HG02884 (cell line): ENCODE data around the gene TECR.
"Not testable (repeated sequence)": the region's sequence is repeated elsewhere in the genome, so short reads cannot be mapped to it uniquely, and the experiment has no call there.

ENCODE experiments used
- ATAC-seq: cut with Tn5 transposase; IDR thresholded peaks from one replicate; pipeline ENCODE4 v1.9.1; 2021; ENCODE audit warnings: mild to moderate bottlenecking, moderate library complexity; ENCODE audit not compliant: unreplicated experiment

Gene TECR

DNA sequence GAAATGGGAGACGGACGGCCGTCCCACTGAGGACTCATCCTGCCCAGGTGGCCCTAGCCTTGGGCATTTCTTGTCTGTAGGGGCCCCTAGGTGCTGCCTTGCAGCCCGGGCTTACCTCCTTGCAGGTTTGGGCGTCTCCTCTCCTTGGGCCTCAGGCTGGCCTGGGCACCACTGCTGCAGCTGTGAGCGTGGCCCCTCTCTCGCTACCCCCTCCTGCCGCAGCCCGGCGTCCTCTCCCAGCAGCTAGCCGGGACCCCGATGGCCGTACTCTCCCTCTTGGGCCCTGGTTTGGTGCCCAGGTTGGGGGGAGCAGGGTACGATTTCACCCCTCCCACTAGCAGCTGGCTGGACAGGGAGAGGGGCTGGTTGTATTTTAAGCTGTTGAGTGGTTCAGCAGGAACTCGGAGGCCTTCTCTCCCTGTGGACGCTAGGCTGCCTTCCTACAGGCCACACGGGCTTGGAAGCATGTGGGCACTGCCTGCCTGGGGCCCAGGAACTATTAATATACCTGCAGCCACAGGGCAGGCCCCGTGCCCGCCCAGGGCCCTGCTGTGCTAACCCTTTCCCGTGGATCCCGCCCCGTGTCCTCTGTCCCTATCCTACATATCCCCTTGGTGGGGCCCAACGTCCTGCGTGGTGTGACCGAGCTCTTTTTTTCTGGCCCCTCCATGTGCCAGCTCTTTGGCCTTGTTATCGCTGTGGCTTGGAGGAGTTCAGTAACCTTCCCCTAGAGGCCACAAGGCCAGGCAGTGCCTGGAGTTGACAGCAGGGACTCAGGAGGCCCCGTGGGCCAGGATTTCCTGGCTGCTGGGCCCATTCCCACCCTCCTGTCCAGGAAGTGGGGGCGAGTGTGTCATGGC lies 30.8 kb downstream of the TECR start:
- no peak for ATAC-seq

DNA sequence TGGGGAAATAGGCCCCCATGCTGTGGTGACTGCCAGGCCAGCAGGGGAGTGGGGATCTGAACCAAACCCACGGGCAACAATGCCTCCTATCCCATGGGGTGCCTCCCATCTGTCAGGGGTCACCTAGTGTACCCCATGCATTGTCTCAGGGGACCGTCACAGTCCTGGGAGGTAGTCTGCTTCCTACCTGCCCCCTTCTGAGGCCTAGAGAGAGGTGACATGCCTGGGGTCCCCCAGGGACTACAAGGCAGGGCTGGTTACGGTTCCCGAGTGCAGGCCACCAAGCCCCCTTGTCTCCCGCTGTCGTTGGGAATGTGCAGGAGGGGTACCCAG lies 31.3 kb downstream of the TECR start:
- no peak for ATAC-seq

DNA sequence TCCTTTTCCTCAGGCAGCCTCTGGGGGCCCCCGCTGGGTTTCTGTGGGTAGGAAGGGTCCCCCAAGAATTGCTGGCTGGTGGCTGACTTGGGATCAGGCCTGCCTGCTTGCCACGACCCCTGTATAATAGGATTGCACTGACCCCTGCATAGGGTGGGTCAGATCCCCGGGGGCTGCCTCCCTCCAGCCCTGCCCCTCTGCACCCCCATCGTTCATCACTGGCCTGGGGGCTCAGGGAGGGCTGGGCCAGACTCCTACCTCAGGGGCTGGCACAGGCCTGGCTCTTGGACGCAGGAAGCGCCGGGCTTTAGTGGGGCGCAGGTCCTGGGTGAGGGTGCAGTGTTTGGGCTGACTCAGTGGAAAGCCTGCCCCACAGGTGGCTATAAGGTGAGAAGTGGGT lies 31.9 kb downstream of the TECR start:
- no peak for ATAC-seq

DNA sequence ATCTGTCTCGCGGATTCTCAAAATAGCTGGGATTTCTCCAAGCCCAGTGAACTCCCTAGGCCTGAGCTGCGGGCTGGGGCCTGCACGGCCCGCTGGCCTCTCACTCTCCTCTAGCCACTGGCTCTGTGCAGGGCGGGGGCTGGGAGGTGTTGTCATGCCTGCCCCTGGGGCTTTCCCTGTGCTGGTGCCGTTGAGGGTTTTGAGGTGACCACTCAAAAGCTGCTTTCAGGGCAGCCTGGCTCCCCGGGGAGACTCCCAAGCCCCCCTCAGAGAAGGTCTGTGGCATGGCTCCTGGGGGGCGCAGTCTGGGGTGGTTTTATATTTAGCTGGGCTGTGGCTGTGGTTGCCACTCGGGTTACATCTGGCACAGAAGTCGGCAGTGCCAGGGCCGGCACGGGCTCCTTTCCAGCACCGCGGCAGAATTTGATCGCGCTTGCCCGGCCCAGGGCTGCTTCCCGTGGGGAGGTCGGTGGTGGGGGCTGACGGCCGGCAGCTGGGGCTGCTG lies 32.5 kb downstream of the TECR start:
- no peak for ATAC-seq

GRCh38 chr19:14562660-14563589 lies 33.5 kb downstream of the TECR start:
- no peak for ATAC-seq

- ATAC-seq: no peak
Observed at GRCh38 chr19:14563590-14563926, 34.2 kb downstream of the TECR start.

- ATAC-seq: no peak
Observed at GRCh38 chr19:14563989-14564651, 34.7 kb downstream of the TECR start.

DNA sequence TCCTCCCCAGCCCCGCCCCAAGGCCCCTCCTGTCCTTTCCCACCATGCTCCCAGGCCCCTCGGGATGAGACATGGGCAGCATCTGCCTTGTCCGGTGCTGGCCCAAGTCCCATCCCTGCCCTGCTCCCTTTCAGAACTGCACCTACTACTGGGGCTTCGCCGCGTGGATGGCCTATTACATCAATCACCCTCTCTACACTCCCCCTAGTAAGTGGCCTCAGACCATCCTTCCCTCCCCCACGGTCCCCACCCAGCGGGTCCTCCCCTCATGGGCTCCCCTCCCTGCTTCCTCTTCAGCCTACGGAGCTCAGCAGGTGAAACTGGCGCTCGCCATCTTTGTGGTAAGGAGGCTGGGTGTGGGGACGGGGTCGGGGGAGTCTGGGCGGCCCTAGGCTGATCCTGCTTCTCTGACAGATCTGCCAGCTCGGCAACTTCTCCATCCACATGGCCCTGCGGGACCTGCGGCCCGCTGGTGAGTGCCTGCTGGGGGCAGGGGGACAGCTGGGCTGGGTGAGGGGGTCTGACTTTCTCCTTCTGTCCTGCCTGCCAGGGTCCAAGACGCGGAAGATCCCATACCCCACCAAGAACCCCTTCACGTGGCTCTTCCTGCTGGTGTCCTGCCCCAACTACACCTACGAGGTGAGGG lies 35.4 kb downstream of the TECR start:
- not testable (repeated sequence) for ATAC-seq

- ATAC-seq: no peak
Observed at GRCh38 chr19:14565298-14565679, 35.9 kb downstream of the TECR start.

GRCh38 chr19:14565765-14566711 lies 36.6 kb downstream of the TECR start:
- no peak for ATAC-seq

DNA sequence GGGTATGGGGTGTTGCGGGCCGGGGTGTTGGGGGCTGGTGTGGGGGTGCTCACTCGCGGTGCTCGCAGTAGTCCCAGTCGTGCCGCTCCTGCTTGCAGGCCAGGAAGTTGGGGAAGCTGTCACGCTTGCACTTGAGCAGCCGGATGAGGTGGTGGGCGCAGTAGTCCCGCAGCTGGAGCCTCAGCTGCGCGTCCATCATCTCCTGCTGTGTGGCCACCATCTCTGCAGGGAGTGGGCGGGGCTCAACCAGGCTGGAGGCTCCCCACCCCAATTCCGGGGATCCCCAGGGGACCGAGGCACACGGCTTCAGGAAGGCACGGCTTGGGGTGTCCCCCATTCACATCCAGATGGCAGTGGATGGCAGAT lies 37.3 kb downstream of the TECR start:
- no peak for ATAC-seq

DNA sequence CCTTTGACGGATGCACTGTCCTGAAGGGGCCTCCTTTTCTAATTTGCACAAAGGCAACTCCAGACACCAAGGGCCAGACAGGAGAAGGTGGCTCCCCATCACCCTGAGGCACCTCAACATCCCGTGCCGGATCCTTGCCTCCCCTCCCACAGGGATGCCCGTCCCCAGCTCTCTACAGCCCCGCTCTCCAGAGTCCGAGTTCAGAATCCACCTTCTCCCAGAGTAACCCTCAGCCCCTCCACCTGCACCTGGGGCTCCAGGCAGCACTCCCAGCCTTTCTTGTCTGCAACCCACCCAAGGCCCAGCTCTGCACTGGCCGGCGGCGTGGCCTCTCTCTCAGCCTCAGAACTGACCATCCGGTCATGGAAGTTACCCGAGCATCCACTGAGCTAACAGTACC lies 37.7 kb downstream of the TECR start:
- ATAC-seq: no peak

DNA sequence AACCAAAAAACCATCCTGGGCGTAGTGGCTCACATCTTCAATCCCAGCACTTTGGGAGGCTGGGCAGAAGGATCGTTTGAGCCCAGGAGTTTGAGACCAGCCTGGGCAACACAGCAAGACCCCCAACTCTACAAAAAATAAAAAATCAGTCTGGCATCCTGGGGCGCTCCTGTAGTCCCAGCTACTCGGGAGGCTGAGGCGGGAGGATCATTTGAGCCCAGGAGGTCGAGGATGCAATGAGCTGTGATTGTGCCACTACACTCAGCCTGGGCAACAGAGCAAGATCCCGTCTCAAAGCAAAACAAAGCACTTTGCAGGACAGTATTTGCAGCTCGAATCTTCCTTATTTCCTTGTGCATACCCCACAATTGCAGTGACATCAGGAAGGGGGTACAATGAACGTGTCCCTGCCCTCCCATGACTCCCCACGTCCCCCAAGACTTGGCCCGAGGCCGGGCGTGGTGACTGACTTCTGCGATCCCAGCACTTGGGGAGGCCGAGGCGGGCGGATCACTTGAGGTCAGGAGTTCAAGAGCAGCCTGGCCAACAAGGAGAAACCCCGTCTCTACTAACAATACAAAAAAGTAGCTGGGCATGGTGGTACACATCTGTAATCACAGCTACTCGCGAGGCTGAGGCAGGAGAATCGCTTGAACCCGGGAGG lies 41.6 kb downstream of the TECR start:
- ATAC-seq: no peak

- peak; percentile 82 for ATAC-seq
Observed at GRCh38 chr19:14571695-14572490, 42.5 kb downstream of the TECR start, which contains the start of gene NDUFB7. NDUFB7 (minus strand) TSS chr19:14572066; CDS start chr19:14572000, 66 bp downstream.

GRCh38 chr19:14575428-14575980 lies 46.1 kb downstream of the TECR start:
- no peak for ATAC-seq

DNA sequence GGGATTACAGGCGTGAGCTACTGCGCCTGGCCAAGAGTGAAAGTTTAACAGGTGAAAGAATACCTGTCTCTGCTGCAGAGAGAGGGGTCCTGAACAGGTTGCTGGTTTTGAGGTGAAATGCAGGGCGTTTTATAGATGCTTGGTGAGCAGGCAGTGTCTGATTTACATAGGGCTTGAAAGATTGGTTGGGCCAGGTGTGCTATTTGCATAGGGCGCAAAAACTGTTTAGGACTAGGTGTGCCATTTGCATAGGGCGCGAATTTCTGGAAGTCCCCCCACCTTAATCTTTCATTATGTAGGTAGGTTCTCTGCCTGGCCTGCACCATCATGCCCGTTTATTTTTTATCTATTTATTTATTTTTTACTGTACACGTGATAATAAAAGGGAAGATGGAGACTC lies 47.0 kb downstream of the TECR start:
- ATAC-seq: no peak

GRCh38 chr19:14577264-14577663 lies 47.9 kb downstream of the TECR start:
- no peak for ATAC-seq

DNA sequence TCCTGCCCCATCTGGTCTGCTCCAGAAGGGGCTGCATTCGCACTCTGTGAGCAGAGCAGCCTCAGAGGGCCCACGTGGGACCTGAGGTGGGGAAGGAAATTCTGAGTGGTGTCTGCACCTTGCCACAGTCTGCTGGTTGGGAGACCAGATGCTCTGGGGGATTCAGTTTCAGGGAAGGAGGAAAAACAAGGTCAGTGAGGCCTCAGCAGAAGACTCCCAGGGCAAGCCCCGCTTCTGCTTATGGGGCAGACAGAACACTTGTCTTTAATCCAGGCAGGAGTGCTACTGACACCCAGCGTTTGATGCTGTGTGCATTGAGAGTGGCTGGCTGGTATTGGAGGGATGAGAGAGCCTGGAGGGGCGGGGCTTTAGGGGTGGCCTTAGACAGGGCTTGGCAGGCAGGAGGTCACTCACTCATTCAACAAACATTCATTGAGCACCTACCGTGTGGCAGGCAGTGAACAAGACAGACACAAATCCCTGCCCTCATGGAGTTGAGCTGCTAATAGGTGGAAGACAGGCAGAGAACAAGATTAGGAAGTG lies 48.6 kb downstream of the TECR start:
- ATAC-seq: no peak
